ENCODE data around the gene SIPA1L2. TPM values are rescaled to one million over a fixed set of nuclear protein-coding genes. Genes with fewer than 3 reads are reported as not detected.

Gene SIPA1L2
- total RNA-seq, 1 donor from 2014 or later, result 2.3 TPM

GRCh38 chr1:232634096-232634495 lies 4.2 kb upstream of the SIPA1L2 start:
- Mint-ChIP-seq H3K27me3 (ENCODE audit: insufficient read depth) (peaks cover 35% of the 10 kb centered on the region), H3K9me3 (no peaks in the 10 kb centered on the region), H3K36me3 (ENCODE audit: low read depth) (no peaks in the 10 kb centered on the region), H3K4me1 (ENCODE audit: low read depth) (peaks cover 12% of the 10 kb centered on the region), H3K27ac (no peak overlapping the region), H3K4me3 (no peak overlapping the region)
- intact Hi-C loops (cut with micrococcal nuclease), result loop anchor here (2.0 to 10.0 kb wide), 5 partner anchors 158 to 661 kb away; partner anchors contain the start of gene PCNX2
- no peak for DNase-seq (ENCODE audit: low spot score)

- Mint-ChIP-seq H3K4me3 (peak overlapping the region; percentile 88), H3K36me3 (ENCODE audit: low read depth) (no peaks in the 10 kb centered on the region), H3K4me1 (ENCODE audit: low read depth) (peaks cover 38% of the 10 kb centered on the region), H3K27me3 (ENCODE audit: insufficient read depth) (peaks cover 52% of the 10 kb centered on the region), H3K27ac (no peak overlapping the region), H3K9me3 (no peaks in the 10 kb centered on the region)
- intact Hi-C loops (cut with micrococcal nuclease), result loop anchor here (2.0 to 10.0 kb wide), 5 partner anchors 102 to 664 kb away; partner anchors contain the start of gene PCNX2
- DNase-seq (ENCODE audit: low spot score), result no peak
Observed at GRCh38 chr1:232630894-232631195, 912 bp upstream of the SIPA1L2 start.

- Mint-ChIP-seq H3K27ac (peak overlapping the region; percentile 61), H3K4me3 (peak overlapping the region; percentile 90), H3K4me1 (ENCODE audit: low read depth) (peaks cover 38% of the 10 kb centered on the region), H3K27me3 (ENCODE audit: insufficient read depth) (peaks cover 44% of the 10 kb centered on the region), H3K9me3 (no peaks in the 10 kb centered on the region), H3K36me3 (ENCODE audit: low read depth) (no peaks in the 10 kb centered on the region)
- peak; percentile 0 for DNase-seq (ENCODE audit: low spot score)
- intact Hi-C loops (cut with micrococcal nuclease), result loop anchor here (2.0 to 10.0 kb wide), 7 partner anchors 51 to 665 kb away; partner anchors contain the start of gene PCNX2
Observed at GRCh38 chr1:232629250-232630046, 485 bp downstream of the SIPA1L2 start.

GRCh38 chr1:232628335-232629249 lies 1.3 kb downstream of the SIPA1L2 start:
- H3K9me3 Mint-ChIP-seq, result no peaks in the 10 kb centered on the region
- no peak for DNase-seq (ENCODE audit: low spot score)
- H3K36me3 Mint-ChIP-seq (ENCODE audit: low read depth), result no peaks in the 10 kb centered on the region
- peaks cover 38% of the 10 kb centered on the region for H3K4me1 Mint-ChIP-seq (ENCODE audit: low read depth)
- intact Hi-C loops (cut with micrococcal nuclease), result loop anchor here (2.0 to 5.0 kb wide), 2 partner anchors 50 to 171 kb away; no protein-coding TSS in a partner anchor
- H3K27ac Mint-ChIP-seq, result peak overlapping the region; percentile 61
- H3K4me3 Mint-ChIP-seq, result peak overlapping the region; percentile 90
- peaks cover 44% of the 10 kb centered on the region for H3K27me3 Mint-ChIP-seq (ENCODE audit: insufficient read depth)

- H3K27me3 Mint-ChIP-seq (ENCODE audit: insufficient read depth), result peaks cover 40% of the 10 kb centered on the region
- no peaks in the 10 kb centered on the region for H3K9me3 Mint-ChIP-seq
- intact Hi-C loops (cut with micrococcal nuclease), result loop anchor here (1.0 to 5.0 kb wide), 3 partner anchors 49 to 761 kb away; no protein-coding TSS in a partner anchor
- DNase-seq (ENCODE audit: low spot score), result no peak
- H3K4me1 Mint-ChIP-seq (ENCODE audit: low read depth), result peaks cover 38% of the 10 kb centered on the region
- peak overlapping the region; percentile 13 for H3K4me3 Mint-ChIP-seq
- H3K27ac Mint-ChIP-seq, result no peak overlapping the region
- no peaks in the 10 kb centered on the region for H3K36me3 Mint-ChIP-seq (ENCODE audit: low read depth)
Observed at GRCh38 chr1:232627645-232628334, 2.1 kb downstream of the SIPA1L2 start.

- no peak overlapping the region for H3K27ac Mint-ChIP-seq
- H3K4me3 Mint-ChIP-seq, result no peak overlapping the region
- intact Hi-C loops (cut with micrococcal nuclease), result loop anchor here (1.0 to 5.0 kb wide), 2 partner anchors 170 to 761 kb away; no protein-coding TSS in a partner anchor
- H3K4me1 Mint-ChIP-seq (ENCODE audit: low read depth), result peaks cover 38% of the 10 kb centered on the region
- H3K36me3 Mint-ChIP-seq (ENCODE audit: low read depth), result no peaks in the 10 kb centered on the region
- DNase-seq (ENCODE audit: low spot score), result no peak
- no peaks in the 10 kb centered on the region for H3K9me3 Mint-ChIP-seq
- H3K27me3 Mint-ChIP-seq (ENCODE audit: insufficient read depth), result peaks cover 35% of the 10 kb centered on the region
Observed at GRCh38 chr1:232627171-232627570, 2.8 kb downstream of the SIPA1L2 start.

- Mint-ChIP-seq H3K27ac (no peak overlapping the region), H3K27me3 (ENCODE audit: insufficient read depth) (peaks cover 30% of the 10 kb centered on the region), H3K36me3 (ENCODE audit: low read depth) (no peaks in the 10 kb centered on the region), H3K4me3 (no peak overlapping the region), H3K4me1 (ENCODE audit: low read depth) (peaks cover 38% of the 10 kb centered on the region), H3K9me3 (no peaks in the 10 kb centered on the region)
- intact Hi-C loops (cut with micrococcal nuclease), result loop anchor here (5.0 kb wide), 1 partner anchor 169 kb away; no protein-coding TSS in a partner anchor
- DNase-seq (ENCODE audit: low spot score), result no peak
Observed at GRCh38 chr1:232626452-232626851, 3.5 kb downstream of the SIPA1L2 start.

- Mint-ChIP-seq H3K36me3 (ENCODE audit: low read depth) (no peaks in the 10 kb centered on the region), H3K27me3 (ENCODE audit: insufficient read depth) (peaks cover 21% of the 10 kb centered on the region), H3K9me3 (no peaks in the 10 kb centered on the region), H3K4me3 (no peak overlapping the region), H3K4me1 (ENCODE audit: low read depth) (peaks cover 31% of the 10 kb centered on the region), H3K27ac (no peak overlapping the region)
- no peak for DNase-seq (ENCODE audit: low spot score)
- intact Hi-C loops (cut with micrococcal nuclease), result loop anchor here (5.0 kb wide), 1 partner anchor 168 kb away; no protein-coding TSS in a partner anchor
Observed at GRCh38 chr1:232625319-232625868, 4.5 kb downstream of the SIPA1L2 start.

- H3K9me3 Mint-ChIP-seq, result no peaks in the 10 kb centered on the region
- peaks cover 31% of the 10 kb centered on the region for H3K4me1 Mint-ChIP-seq (ENCODE audit: low read depth)
- H3K36me3 Mint-ChIP-seq (ENCODE audit: low read depth), result no peaks in the 10 kb centered on the region
- peaks cover 21% of the 10 kb centered on the region for H3K27me3 Mint-ChIP-seq (ENCODE audit: insufficient read depth)
- H3K4me3 Mint-ChIP-seq, result no peak overlapping the region
- intact Hi-C loops (cut with micrococcal nuclease), result loop anchor here (5.0 kb wide), 1 partner anchor 167 kb away; no protein-coding TSS in a partner anchor
- H3K27ac Mint-ChIP-seq, result no peak overlapping the region
- DNase-seq (ENCODE audit: low spot score), result no peak
Observed at GRCh38 chr1:232624546-232625281, 5.2 kb downstream of the SIPA1L2 start.

GRCh38 chr1:232622981-232623380 lies 7.0 kb downstream of the SIPA1L2 start:
- intact Hi-C loops (cut with micrococcal nuclease), result no loop called here
- peaks cover 17% of the 10 kb centered on the region for H3K4me1 Mint-ChIP-seq (ENCODE audit: low read depth)

GRCh38 chr1:232622378-232622777 lies 7.6 kb downstream of the SIPA1L2 start:
- no peak for DNase-seq (ENCODE audit: low spot score)
- Mint-ChIP-seq H3K4me3 (no peak overlapping the region), H3K27me3 (ENCODE audit: insufficient read depth) (peaks cover 2% of the 10 kb centered on the region), H3K36me3 (ENCODE audit: low read depth) (no peaks in the 10 kb centered on the region), H3K4me1 (ENCODE audit: low read depth) (peaks cover 11% of the 10 kb centered on the region), H3K27ac (no peak overlapping the region), H3K9me3 (no peaks in the 10 kb centered on the region)
- intact Hi-C loops (cut with micrococcal nuclease), result no loop called here

More at GRCh38 chr1:232622981-232623380, 7.0 kb downstream of the SIPA1L2 start:
- Mint-ChIP-seq H3K27ac (no peak overlapping the region), H3K9me3 (no peaks in the 10 kb centered on the region), H3K4me3 (no peak overlapping the region), H3K27me3 (ENCODE audit: insufficient read depth) (peaks cover 8% of the 10 kb centered on the region), H3K36me3 (ENCODE audit: low read depth) (no peaks in the 10 kb centered on the region)
- DNase-seq (ENCODE audit: low spot score), result no peak
